K562 (cell line): ENCODE measurements around the gene UGT8. TPM values are rescaled to one million over a fixed set of nuclear protein-coding genes. Genes with fewer than 3 reads are reported as not detected.

ENCODE experiments used
- ATAC-seq: fragments of 200-7000 bp; cut with Tn5 transposase; 3 replicates; pipeline ENCODE4 v1.9.1; 2020; ENCODE audit warnings: moderate library complexity
- BruUV-seq: library from RNA; stranded (reverse); fragments of 400-500 nt; replicated peaks from 2 replicates; lab custom pipeline; 2021; lab: Mats Ljungman, UMichigan
- CTCF ChIA-PET: fragments of 300-600 bp; formaldehyde crosslinking; extraction: SDS; loops from one replicate; lab custom pipeline; 2021; ENCODE audit warnings: low intra/inter-chr PET ratio; lab: Yijun Ruan, JAX
- POLR2A ChIA-PET: fragments of 300-600, 350-650 bp; sonication (Branson Sonifier 250); formaldehyde crosslinking; extraction: SDS; loops from one replicate; lab custom pipeline; 2021; ENCODE audit warnings: antibody characterized with exemption, inconsistent platforms; lab: Yijun Ruan, JAX
- DNase-seq, 4 experiments: peaks; one replicate each; pipeline versions ENCODE4 v3.0.0 to v3.0.0-alpha.2; 2011 to 2018; ENCODE audit warnings: low spot score in 3 of 4, mixed read lengths in 3 of 4; ENCODE audit errors: extremely low read depth in 1 of 4
- FAIRE-seq: peaks from 2 replicates; lab custom pipeline; 2011; peaks lifted over from hg19 to GRCh38; lab: Jason Lieb, UNC
- H2AFZ ChIP-seq: 2 replicates; pipeline ENCODE4 v1.6.0; 2011; ENCODE audit warnings: low read depth, low read length, control low read depth, inconsistent platforms
- H3K27ac ChIP-seq: fragments of 200-600 bp; 3 replicates; pipeline ENCODE4 v1.8.0; 2011; ENCODE audit warnings: low read depth, mild to moderate bottlenecking, control low read depth, inconsistent platforms, low read length, moderate library complexity, mixed read lengths; ENCODE audit errors: extremely low read depth
- H3K27me3 ChIP-seq, 2 experiments: fragments of 300-600 bp in 1 of 2; 2 replicates in 1 of 2; 3 replicates in 1 of 2; pipeline versions ENCODE4 v1.6.0 to v1.8.0; 2011; ENCODE audit warnings: inconsistent platforms in 2 of 2, low read length in 2 of 2, mild to moderate bottlenecking in 1 of 2, mixed read lengths in 1 of 2, moderate library complexity in 1 of 2; ENCODE audit not compliant: control insufficient read depth in 2 of 2, insufficient read depth in 2 of 2
- H3K36me3 ChIP-seq: fragments of 300-600 bp; 3 replicates; pipeline ENCODE4 v1.8.0; 2011; ENCODE audit warnings: mild to moderate bottlenecking, low read length, inconsistent platforms; ENCODE audit not compliant: control insufficient read depth, insufficient read depth
- H3K4me1 ChIP-seq, 2 experiments: fragments of 200-600 bp in 1 of 2; replicated peaks in 1 of 2; 2 replicates in 1 of 2; 3 replicates in 1 of 2; pipeline versions ENCODE4 v1.5.1 to v1.8.0; 2011; ENCODE audit warnings: inconsistent platforms in 2 of 2, low read length in 2 of 2, mild to moderate bottlenecking in 1 of 2, mixed read lengths in 1 of 2, moderate library complexity in 1 of 2; ENCODE audit not compliant: control insufficient read depth in 2 of 2, insufficient read depth in 2 of 2
- H3K4me2 ChIP-seq: 2 replicates; pipeline ENCODE4 v1.6.1; 2011; ENCODE audit warnings: low read length, control low read depth, inconsistent platforms, mixed read lengths; ENCODE audit not compliant: insufficient read depth
- H3K4me3 ChIP-seq: fragments of 200-600 bp; sonication (generic), shearing (Covaris generic); 2 replicates; pipeline ENCODE4 v1.5.1; 2016; ENCODE audit warnings: control low read depth, inconsistent platforms
- H3K79me2 ChIP-seq: fragments of 200-600 bp; 3 replicates; pipeline ENCODE4 v1.8.0; 2011; ENCODE audit warnings: low read length, inconsistent platforms; ENCODE audit not compliant: control insufficient read depth, insufficient read depth
- H3K9ac ChIP-seq, 2 experiments: 2 replicates each; pipeline versions ENCODE4 v1.6.0 to v1.6.1; 2011; ENCODE audit warnings: low read depth in 2 of 2, low read length in 2 of 2, control low read depth in 1 of 2, inconsistent platforms in 1 of 2, mild to moderate bottlenecking in 1 of 2, mixed read lengths in 1 of 2; ENCODE audit not compliant: insufficient read depth in 1 of 2
- H3K9me1 ChIP-seq: one replicate; pipeline ENCODE4 v1.6.0; 2011; ENCODE audit warnings: inconsistent platforms, mild to moderate bottlenecking, low read length, moderate library complexity; ENCODE audit not compliant: control insufficient read depth, insufficient read depth
- H3K9me3 ChIP-seq: replicated peaks from 2 replicates; pipeline ENCODE4 v1.5.1; 2011; ENCODE audit warnings: low read depth, low read length, inconsistent platforms; ENCODE audit not compliant: control insufficient read depth, insufficient read depth
- H4K20me1 ChIP-seq: replicated peaks from 2 replicates; pipeline ENCODE4 v1.6.1; 2011; ENCODE audit warnings: low read length, inconsistent platforms, mixed read lengths; ENCODE audit not compliant: control insufficient read depth, insufficient read depth
- GTF2F1 ChIP-seq: IDR thresholded peaks from 2 replicates; pipeline ENCODE4 v1.6.1; 2011; ENCODE audit warnings: low read depth, low read length, improper control_type of control experiment
- HNRNPK ChIP-seq: fragments of 200-400 bp; formaldehyde crosslinking; IDR thresholded peaks from one replicate; pipeline ENCODE4 v1.6.1; 2018; ENCODE audit warnings: mild to moderate bottlenecking, low read depth, low read length; ENCODE audit not compliant: poor library complexity, severe bottlenecking
- NELFE ChIP-seq: IDR thresholded peaks from 2 replicates; pipeline ENCODE4 v1.6.1; 2011; ENCODE audit warnings: mild to moderate bottlenecking; ENCODE audit not compliant: insufficient read depth, insufficient read length
- POLR2A ChIP-seq: fragments of 450-650 bp; conservative IDR thresholded peaks from 2 replicates; pipeline ENCODE4 v1.6.1; 2016
- ZEB2 ChIP-seq: fragments of 450-650 bp; IDR thresholded peaks from 2 replicates; pipeline ENCODE4 v1.6.1; 2016
- ZNF146 ChIP-seq: IDR thresholded peaks from one replicate; pipeline ENCODE4 v1.6.1; 2018; ENCODE audit warnings: missing compliant biosample characterization; ENCODE audit not compliant: unreplicated experiment
- ZNF76 ChIP-seq: fragments of 250-450 bp; sonication (Bioruptor Pico); IDR thresholded peaks from 2 replicates; pipeline ENCODE4 v1.4.0; 2020; ENCODE audit warnings: mild to moderate bottlenecking, moderate library complexity, borderline replicate concordance
- WGBS: fragments of 100-300 bp; shearing (Covaris generic); methylation state at CpG from one replicate; pipeline ENCODE4 v1.1.6; 2016; ENCODE audit warnings: low coverage, mixed read lengths; ENCODE audit not compliant: insufficient coverage; ENCODE audit errors: missing lambda C conversion rate; 5-methylcytosine and 5-hydroxymethylcytosine counted together
- in situ Hi-C: fragments of 300-500 bp; cut with MboI; formaldehyde crosslinking; loops from 4 replicates; pipeline ENCODE4 v1.15.0; 2018; ENCODE audit warnings: inconsistent platforms, mixed read lengths
- intact Hi-C: fragments of 100-400 bp; cut with micrococcal nuclease; formaldehyde crosslinking; loops from 2 replicates; pipeline ENCODE4 v1.14.2; 2022
- polyA plus RNA-seq, 8 experiments: library from polyadenylated mRNA; depleted of rRNA in 4 of 8; stranded (reverse) in 5 of 8; unstranded in 3 of 8; fragments of >200 nt; fragmentation: Nextera tagmentation in 2 of 8; fragmentation: Illumina TruSeq in 1 of 8; extraction: Ambion mirVana in 2 of 8; extraction: Trizol in 1 of 8; gene quantifications; 2 replicates each; pipeline versions ENCODE4 v1.2.1 to v1.2.3, GENCODE V29; 2011 to 2014; ENCODE audit warnings: inconsistent platforms in 1 of 8, missing spikeins in 1 of 8
- total RNA-seq, 7 experiments: library from RNA; depleted of rRNA in 6 of 7; stranded (reverse); fragments of >200 nt in 6 of 7; fragmentation: Illumina TruSeq in 2 of 7; extraction: Trizol in 2 of 7; gene quantifications; 2 replicates each; pipeline versions ENCODE4 v1.2.1 to v1.2.3, GENCODE V29; 2011 to 2021; ENCODE audit warnings: low replicate concordance in 1 of 7
- TF ChIP-seq, protein P1 (sequence below), 3 experiments: IDR thresholded peaks in 2 of 3; conservative IDR thresholded peaks in 1 of 3; 2 replicates each; pipeline ENCODE4 v1.5.1; 2011 to 2012; ENCODE audit warnings: low read length in 3 of 3, mild to moderate bottlenecking in 3 of 3, control low read depth in 2 of 3, improper control_type of control experiment in 1 of 3, inconsistent platforms in 1 of 3, low read depth in 1 of 3, mixed read lengths in 1 of 3, moderate library complexity in 1 of 3; ENCODE audit not compliant: insufficient read depth in 2 of 3

Gene UGT8
- total and polyA plus RNA-seq, 9 of the 15 experiments (the other 6 are each of a cell fraction or from before 2014, with no cell fraction given), result 3.0 to 10.7 (median 6.0) TPM

DNA sequence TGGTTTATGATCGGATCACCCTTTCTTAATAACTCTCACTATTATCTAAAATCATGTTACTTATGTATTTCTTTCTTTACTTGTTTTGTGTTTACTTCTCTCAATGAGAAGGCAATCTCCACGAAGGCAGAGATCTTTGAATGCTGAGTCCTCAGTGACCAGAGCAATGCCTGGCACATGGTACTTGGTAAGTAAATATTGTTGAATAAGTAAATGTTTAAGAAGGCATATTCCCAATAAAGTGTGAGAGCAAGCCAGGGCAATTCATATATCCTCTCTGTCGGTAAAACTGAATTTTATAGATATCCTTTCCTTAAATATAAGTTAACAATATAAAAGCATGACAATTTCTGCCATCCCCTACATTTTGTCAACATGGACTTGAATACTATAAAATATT lies 94.4 kb downstream of the UGT8 start:
- no peak overlapping the region for H3K4me3 ChIP-seq
- no peak overlapping the region for H3K27ac ChIP-seq
- ATAC-seq, result no peak
- H3K27me3 ChIP-seq, result no peaks in the 10 kb centered on the region
- intact Hi-C loops, result no loop called here
- no peaks in the 10 kb centered on the region for H3K9me1 ChIP-seq
- in situ Hi-C loops, result loop anchor here (10.0 kb wide), 1 partner anchor 1298 kb away; no protein-coding TSS in a partner anchor
- no peaks in the 10 kb centered on the region for H3K36me3 ChIP-seq
- TF ChIP-seq NELFE (no peak), POLR2A (no peak), ZNF76 (CRISPR knock-in tag) (no peak), HNRNPK (no peak), ZNF146 (CRISPR knock-in tag) (no peak), GTF2F1 (no peak), ZEB2 (no peak)
- TF ChIP-seq, protein P1, sequence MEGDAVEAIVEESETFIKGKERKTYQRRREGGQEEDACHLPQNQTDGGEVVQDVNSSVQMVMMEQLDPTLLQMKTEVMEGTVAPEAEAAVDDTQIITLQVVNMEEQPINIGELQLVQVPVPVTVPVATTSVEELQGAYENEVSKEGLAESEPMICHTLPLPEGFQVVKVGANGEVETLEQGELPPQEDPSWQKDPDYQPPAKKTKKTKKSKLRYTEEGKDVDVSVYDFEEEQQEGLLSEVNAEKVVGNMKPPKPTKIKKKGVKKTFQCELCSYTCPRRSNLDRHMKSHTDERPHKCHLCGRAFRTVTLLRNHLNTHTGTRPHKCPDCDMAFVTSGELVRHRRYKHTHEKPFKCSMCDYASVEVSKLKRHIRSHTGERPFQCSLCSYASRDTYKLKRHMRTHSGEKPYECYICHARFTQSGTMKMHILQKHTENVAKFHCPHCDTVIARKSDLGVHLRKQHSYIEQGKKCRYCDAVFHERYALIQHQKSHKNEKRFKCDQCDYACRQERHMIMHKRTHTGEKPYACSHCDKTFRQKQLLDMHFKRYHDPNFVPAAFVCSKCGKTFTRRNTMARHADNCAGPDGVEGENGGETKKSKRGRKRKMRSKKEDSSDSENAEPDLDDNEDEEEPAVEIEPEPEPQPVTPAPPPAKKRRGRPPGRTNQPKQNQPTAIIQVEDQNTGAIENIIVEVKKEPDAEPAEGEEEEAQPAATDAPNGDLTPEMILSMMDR (IDR thresholded peaks at IDR 0.05 in 2 of 3, conservative IDR thresholded peaks at IDR 0.05 in 1 of 3; ENCODE audit: insufficient read depth in 2 of 3, low read depth in 1 of 3, low read length in 3 of 3), result no peak
- DNase-seq, result no peak
- no peaks in the 10 kb centered on the region for H3K9me3 ChIP-seq
- no peaks in the 10 kb centered on the region for H4K20me1 ChIP-seq
- BruUV-seq, result no TSS peak
- H2AFZ ChIP-seq, result no peak overlapping the region
- CTCF ChIA-PET, result interaction anchor here (0.6 kb wide), 1 partner anchor 735 kb away, joined by 4 read pairs; no protein-coding TSS in a partner anchor
- 13% methylated on average over 3 of the region's 3 CpGs for WGBS
- no peak overlapping the region for H3K4me2 ChIP-seq
- POLR2A ChIA-PET, result no interaction called here
- no peak overlapping the region for H3K9ac ChIP-seq
- no peaks in the 10 kb centered on the region for H3K79me2 ChIP-seq
- FAIRE-seq, result no peak
- H3K4me1 ChIP-seq, result no peaks in the 10 kb centered on the region
